Measurements from ENCODE around the gene DCST2. TPM values are rescaled to one million over a fixed set of nuclear protein-coding genes. Genes with fewer than 3 reads are reported as not detected.

DCST2 gene
- total and polyA plus RNA-seq, 9 of the 15 experiments (the other 6 are each of a cell fraction or from before 2014, with no cell fraction given) = 0.09 to 0.49 (median 0.11) TPM; not detected in 3

GRCh38 chr1:155080312-155081228 is 47.0 kb upstream of the DCST2 start (continued):
- TF ChIP-seq ILF3 (IDR thresholded peaks at IDR 0.05; ENCODE audit: borderline replicate concordance) (no peak), MTA3 (IDR thresholded peaks at IDR 0.05; ENCODE audit: borderline replicate concordance) (no peak), HDAC1 (IDR thresholded peaks at IDR 0.05) (peak in 1 of 2 experiments; percentile 40; a peak in 2 of 4 replicates), ZNF780A (CRISPR knock-in tag; IDR thresholded peaks at IDR 0.05) (no peak), JUNB (CRISPR knock-in tag; conservative IDR thresholded peaks at IDR 0.05) (no peak), BCL6 (CRISPR knock-in tag; IDR thresholded peaks at IDR 0.05) (no peak), PATZ1 (CRISPR knock-in tag; IDR thresholded peaks at IDR 0.05; ENCODE audit: borderline replicate concordance) (no peak), FOXK2 (conservative IDR thresholded peaks at IDR 0.05 in 1 of 2, IDR thresholded peaks at IDR 0.05 in 1 of 2; ENCODE audit: low read depth in 2 of 2) (peak in 1 of 2 experiments; percentile 53; a peak in 1 of 4 replicates), ZNF717 (CRISPR knock-in tag; IDR thresholded peaks at IDR 0.05) (no peak), PRMT5 (CRISPR knock-in tag; IDR thresholded peaks at IDR 0.05) (no peak), CBX1 (IDR thresholded peaks at IDR 0.05; ENCODE audit: low read depth) (peak; percentile 49; the same call in 1 of the 2 replicates), ESRRB (CRISPR knock-in tag; IDR thresholded peaks at IDR 0.05; ENCODE audit: borderline replicate concordance) (no peak)
- TF ChIP-seq, protein P1, sequence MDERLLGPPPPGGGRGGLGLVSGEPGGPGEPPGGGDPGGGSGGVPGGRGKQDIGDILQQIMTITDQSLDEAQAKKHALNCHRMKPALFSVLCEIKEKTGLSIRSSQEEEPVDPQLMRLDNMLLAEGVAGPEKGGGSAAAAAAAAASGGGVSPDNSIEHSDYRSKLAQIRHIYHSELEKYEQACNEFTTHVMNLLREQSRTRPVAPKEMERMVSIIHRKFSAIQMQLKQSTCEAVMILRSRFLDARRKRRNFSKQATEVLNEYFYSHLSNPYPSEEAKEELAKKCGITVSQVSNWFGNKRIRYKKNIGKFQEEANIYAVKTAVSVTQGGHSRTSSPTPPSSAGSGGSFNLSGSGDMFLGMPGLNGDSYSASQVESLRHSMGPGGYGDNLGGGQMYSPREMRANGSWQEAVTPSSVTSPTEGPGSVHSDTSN (CRISPR knock-in tag; IDR thresholded peaks at IDR 0.05; ENCODE audit: low read depth) = no peak
- TF ChIP-seq, protein P1 (tag; conservative IDR thresholded peaks at IDR 0.05; ENCODE audit: low read depth) = peak; percentile 61; the same call in 1 of the 2 replicates
- TF ChIP-seq, protein P2, sequence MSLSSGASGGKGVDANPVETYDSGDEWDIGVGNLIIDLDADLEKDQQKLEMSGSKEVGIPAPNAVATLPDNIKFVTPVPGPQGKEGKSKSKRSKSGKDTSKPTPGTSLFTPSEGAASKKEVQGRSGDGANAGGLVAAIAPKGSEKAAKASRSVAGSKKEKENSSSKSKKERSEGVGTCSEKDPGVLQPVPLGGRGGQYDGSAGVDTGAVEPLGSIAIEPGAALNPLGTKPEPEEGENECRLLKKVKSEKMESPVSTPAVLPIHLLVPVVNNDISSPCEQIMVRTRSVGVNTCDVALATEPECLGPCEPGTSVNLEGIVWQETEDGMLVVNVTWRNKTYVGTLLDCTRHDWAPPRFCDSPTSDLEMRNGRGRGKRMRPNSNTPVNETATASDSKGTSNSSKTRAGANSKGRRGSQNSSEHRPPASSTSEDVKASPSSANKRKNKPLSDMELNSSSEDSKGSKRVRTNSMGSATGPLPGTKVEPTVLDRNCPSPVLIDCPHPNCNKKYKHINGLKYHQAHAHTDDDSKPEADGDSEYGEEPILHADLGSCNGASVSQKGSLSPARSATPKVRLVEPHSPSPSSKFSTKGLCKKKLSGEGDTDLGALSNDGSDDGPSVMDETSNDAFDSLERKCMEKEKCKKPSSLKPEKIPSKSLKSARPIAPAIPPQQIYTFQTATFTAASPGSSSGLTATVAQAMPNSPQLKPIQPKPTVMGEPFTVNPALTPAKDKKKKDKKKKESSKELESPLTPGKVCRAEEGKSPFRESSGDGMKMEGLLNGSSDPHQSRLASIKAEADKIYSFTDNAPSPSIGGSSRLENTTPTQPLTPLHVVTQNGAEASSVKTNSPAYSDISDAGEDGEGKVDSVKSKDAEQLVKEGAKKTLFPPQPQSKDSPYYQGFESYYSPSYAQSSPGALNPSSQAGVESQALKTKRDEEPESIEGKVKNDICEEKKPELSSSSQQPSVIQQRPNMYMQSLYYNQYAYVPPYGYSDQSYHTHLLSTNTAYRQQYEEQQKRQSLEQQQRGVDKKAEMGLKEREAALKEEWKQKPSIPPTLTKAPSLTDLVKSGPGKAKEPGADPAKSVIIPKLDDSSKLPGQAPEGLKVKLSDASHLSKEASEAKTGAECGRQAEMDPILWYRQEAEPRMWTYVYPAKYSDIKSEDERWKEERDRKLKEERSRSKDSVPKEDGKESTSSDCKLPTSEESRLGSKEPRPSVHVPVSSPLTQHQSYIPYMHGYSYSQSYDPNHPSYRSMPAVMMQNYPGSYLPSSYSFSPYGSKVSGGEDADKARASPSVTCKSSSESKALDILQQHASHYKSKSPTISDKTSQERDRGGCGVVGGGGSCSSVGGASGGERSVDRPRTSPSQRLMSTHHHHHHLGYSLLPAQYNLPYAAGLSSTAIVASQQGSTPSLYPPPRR (CRISPR knock-in tag; IDR thresholded peaks at IDR 0.05; ENCODE audit: borderline replicate concordance) = no peak
- TF ChIP-seq, protein P3, sequence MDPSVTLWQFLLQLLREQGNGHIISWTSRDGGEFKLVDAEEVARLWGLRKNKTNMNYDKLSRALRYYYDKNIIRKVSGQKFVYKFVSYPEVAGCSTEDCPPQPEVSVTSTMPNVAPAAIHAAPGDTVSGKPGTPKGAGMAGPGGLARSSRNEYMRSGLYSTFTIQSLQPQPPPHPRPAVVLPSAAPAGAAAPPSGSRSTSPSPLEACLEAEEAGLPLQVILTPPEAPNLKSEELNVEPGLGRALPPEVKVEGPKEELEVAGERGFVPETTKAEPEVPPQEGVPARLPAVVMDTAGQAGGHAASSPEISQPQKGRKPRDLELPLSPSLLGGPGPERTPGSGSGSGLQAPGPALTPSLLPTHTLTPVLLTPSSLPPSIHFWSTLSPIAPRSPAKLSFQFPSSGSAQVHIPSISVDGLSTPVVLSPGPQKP (CRISPR knock-in tag; IDR thresholded peaks at IDR 0.05) = no peak

Data from K562 (cell line).